GM18508 (cell line): ENCODE results near the gene CACNG1.

ENCODE experiments used
- ATAC-seq: cut with Tn5 transposase; IDR thresholded peaks from one replicate; pipeline ENCODE4 v1.9.1; 2021; ENCODE audit warnings: moderate number of reproducible peaks; ENCODE audit not compliant: insufficient read depth, unreplicated experiment

CACNG1 gene

GRCh38 chr17:67050471-67051154 is 6.3 kb downstream of the CACNG1 start:
- no peak for ATAC-seq

DNA sequence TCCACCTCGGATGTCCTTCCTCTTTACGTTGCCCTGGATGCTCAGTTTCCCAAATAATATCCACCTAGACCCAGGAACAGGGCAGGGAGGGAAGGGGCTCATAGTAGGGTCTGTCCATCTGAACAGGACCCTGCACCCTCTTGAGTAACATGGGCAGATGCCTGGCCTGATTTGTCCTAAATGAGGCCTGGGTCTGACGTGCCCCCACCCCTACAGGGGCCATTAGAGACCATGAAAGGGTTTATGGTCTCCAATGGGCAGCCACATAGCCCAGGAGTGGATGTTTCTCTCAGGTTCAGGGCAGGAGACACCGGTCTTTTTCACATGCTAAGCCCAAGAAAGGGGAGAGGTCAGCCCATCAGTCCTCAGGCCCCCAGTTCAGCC is 6.8 kb downstream of the CACNG1 start:
- no peak for ATAC-seq

DNA sequence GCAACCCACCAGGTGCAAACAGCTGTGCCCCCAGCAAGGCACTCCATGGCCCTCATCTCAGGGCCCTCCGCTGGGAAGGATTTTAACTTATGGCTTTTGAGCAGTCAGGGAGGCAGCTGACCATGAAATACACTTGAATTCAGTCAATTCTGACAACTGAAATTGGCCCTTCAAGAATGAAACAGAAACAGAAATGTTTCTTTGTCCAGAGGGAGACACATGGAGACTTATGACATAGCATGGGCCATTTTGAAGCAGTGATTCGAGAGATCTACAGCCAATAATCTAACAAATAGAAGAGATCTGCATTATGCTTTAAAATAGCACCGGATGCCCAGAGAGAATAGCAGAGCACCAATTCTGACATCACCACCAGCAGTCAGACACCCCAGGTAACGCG is 7.5 kb downstream of the CACNG1 start:
- no peak for ATAC-seq

DNA sequence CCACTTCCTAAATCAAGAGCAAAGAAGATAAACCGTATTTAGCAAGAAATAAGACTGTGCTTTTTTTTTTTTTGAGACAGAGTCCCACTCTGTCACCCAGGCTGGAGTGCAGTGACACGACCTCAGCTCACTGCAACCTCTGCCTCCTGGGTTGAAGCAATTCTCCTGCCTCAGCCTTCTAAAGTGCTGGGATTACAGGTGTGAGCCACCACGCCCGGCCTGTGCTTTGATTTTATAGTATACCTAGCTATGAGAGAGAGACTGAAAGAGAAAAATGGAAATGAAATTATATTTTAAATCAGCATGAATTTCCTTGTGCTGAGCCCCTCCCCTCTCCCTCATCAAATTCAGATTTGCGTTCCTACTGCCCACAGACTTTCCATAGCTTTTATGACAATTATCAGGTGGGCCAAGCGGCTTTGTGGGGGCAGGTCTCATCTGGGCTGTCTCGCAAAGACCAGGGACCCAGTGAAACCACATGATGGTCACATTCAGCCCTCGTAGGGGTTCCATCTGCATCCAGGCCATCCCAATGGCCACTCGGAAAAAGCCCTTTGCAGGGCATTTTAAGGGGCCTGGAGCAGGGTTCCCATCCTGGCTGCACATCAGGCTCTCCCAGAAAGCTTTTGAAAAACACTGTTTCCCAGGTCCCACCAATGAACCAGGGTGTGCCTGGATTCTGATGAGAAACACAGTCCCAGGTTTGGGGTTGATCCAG is 8.5 kb downstream of the CACNG1 start:
- no peak for ATAC-seq

GRCh38 chr17:67053438-67054000 is 9.2 kb downstream of the CACNG1 start:
- ATAC-seq, result no peak

DNA sequence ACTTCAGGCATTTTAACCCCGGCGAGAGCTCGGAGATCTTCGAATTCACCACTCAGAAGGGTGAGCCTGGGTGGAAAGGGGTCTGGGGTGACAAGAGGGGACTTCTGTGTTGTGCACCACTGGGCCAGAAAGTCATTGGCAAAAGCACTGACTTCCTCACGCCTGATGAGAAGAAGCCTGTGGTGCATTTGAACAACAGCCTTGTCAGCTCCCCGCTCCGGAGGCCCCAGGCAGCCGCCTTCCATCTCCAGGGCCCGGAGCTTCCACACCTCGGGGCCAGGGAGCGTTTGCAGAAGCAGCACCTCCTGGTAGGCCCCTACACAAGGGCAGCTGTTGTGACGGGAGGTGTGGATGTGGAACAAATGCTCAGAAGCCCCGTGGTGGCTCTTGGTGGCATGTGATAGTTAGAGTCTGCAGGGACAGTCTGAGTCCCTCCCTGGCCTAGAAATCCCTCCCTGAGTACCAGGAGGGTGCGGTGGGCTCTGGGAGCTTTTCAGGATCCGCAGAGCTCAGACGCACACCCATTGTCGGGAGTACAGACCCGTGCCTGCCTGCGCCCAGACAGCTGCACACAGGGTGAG is 9.7 kb downstream of the CACNG1 start:
- no peak for ATAC-seq

- ATAC-seq, result no peak
Measured at GRCh38 chr17:67054608-67055007, 10.3 kb downstream of the CACNG1 start.

DNA sequence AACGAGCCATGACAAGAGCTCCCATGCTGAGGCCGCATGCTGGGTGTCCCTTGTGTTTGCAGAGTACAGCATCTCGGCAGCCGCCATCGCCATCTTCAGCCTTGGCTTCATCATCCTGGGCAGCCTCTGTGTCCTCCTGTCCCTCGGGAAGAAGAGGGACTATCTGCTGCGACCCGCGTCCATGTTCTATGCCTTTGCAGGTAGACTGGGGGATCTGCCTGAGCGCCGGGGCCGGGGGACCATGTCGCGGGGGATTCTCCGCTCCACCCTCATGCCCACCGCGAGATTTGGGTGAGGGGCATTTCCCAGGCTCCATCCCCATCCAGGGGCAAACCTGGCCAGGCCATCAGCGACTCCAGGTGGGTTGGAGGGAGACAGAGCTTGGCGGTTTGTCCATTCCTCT is 10.7 kb downstream of the CACNG1 start:
- no peak for ATAC-seq

- ATAC-seq, result no peak
Measured at GRCh38 chr17:67055811-67056745, 11.7 kb downstream of the CACNG1 start.

DNA sequence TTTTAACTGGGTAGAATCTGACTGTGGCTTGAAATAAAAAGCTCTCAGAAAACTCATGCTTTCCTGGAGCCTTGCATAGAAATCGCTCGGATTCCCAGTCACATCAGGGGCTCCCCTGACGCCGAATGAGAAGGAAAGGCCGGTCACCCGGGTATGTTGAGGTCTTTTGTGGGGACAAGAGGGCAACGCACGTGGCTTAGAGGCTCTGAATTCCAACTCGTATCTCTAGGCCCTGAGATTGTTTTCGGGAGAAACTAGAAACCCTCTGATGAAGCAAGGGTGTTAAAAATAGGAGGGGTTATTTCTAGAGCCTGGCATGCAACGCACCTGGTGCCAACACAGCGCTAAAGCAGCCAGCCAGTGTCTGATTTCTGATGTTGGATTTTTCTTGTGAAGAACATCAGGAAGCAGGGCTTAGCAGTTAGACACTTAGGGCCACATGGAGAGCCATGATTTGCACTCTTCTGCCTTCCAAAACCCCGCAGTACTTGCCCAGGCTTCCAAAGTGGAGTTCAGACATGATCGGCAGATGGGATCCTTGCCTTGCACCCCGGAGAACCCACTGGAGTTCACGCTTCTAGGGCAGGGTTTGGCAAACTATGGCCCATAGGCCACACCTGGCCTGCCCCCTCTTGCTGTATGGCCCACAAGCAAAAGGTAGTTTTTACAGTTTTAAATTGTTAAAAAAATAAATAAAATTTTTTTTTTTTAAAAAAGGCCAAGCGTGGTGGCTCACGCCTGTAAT is 12.6 kb downstream of the CACNG1 start:
- no peak for ATAC-seq

- ATAC-seq, result no peak
Measured at GRCh38 chr17:67058036-67058435, 13.7 kb downstream of the CACNG1 start.

GRCh38 chr17:67059372-67059771 is 15.0 kb downstream of the CACNG1 start:
- ATAC-seq, result no peak

GRCh38 chr17:67063141-67063540 is 18.8 kb downstream of the CACNG1 start:
- no peak for ATAC-seq

DNA sequence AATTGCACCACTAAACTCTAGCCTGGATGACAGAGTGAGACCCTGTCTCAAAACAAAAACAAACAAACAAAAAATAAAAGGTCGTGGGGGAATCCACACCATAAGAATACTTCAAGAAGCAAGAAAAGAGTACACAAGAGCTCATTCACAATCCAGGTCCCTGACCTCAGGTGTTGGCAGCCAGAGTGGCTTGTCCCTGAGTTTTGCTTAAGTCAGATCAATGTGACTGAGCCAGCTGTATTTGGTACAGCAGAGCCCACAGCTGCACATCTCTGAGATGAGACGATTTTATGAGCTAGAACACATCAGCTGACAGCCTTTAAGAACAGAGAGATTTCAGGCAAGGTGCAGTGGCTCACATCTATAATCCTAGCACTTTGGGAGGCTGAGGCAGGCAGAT is 22.4 kb downstream of the CACNG1 start:
- ATAC-seq, result no peak

DNA sequence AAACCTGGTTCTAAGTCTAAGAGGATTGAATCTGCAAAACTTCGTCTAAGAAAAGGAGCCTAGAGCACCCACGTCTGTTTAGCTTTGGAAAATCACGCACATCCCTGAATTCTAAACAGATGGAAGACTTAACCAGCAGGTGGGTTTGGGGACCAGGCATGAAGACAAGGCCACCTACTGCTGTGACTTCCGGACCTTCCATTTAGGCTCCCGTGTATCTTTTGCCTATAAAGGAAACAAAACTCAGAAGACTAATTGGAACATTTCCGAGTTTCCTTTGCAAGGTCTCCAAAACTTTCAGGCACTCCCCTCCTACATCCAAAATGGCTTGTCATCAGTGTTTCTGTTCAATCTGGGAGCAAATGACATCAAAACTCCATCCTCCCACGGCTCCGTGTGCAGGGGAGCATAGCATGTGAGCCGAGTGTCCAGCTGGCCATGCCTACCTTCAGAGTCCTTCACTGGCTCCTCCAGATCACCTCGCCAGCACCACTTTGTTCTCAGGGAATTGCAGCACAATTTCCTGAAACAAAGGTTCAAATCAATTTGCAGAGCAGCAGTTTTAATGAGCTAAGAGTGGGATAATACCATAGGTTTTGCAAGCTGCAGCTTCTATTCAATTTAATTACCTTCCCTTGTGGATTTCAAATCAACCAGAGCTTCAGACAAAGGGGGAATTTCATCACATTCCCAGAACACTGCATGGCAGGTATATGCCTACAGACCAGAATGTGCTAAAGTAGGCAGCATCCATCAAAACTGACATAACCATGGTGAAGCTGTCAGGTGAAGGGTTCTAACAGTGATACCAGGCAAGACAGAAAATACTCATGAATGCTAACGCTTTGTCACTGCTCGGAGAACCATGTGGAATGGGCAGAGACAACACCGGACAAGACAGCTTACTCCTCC is 23.5 kb downstream of the CACNG1 start:
- ATAC-seq, result no peak

DNA sequence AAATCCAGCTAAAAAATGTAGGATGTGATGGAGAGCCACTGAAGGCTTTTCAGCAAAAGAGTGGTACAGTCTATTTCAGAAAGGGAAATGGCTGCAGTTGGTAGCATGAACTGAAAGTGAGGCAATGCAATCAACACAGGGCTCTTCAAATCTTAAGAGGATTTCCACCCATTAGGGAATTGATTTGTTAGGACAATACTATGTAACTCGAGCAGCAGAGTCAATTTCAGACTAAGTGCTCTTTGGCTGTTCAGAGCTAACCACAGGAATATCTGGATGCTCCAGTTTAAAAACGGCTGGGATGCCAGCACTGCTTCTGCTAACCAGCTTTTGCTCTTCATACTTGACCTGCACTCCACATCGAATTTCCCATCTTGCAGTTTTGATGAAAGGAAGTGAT is 24.6 kb downstream of the CACNG1 start:
- no peak for ATAC-seq

GRCh38 chr17:67069603-67070136 is 25.3 kb downstream of the CACNG1 start:
- ATAC-seq, result no peak

GRCh38 chr17:67071595-67071994 is 27.2 kb downstream of the CACNG1 start:
- no peak for ATAC-seq
